Nucleus accumbens (tissue), 56 donors: ENCODE results near the gene PPDPF.
A peak's percentile ranks its signal among the peaks of the same experiment; 100 is the strongest.
"Not testable (repeated sequence)": the region's sequence is repeated elsewhere in the genome, so short reads cannot be mapped to it uniquely, and the experiment has no call there.

Source experiments
- DNase-seq, 56 donors: peaks; one replicate each; lab custom pipeline; 2025; lab: John Stamatoyannopoulos, UW

The PPDPF gene, protein sequence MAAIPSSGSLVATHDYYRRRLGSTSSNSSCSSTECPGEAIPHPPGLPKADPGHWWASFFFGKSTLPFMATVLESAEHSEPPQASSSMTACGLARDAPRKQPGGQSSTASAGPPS

DNA sequence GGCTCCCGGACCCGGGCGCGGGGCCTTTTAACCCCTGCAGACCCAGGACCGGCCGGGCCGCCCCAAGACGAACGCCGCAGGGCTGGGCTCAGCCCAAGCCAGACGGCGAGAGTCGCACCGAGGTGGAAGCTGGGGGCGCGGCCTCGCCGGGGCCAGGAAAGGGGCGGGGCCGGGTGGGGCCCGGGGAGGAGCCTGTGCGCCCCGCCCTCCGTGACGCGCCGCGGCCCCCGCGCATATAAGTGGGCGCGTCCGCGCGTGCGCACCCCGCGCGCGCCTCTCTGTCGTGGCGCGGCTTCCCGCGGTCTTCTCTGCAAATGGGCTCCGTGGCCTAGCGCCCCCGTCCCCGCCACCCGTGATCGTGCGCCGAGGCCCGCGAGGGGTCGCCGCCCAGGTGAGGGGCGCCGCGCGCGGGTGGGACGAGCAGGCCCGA lies at the start of gene PPDPF:
PPDPF (plus strand) TSS at position 262 of the 430 bp plus-strand sequence. CDS start 544 bp downstream, outside the sequence.
- peak in 52 of 56 donors; percentile 25 to 90 (median 74) for DNase-seq

DNA sequence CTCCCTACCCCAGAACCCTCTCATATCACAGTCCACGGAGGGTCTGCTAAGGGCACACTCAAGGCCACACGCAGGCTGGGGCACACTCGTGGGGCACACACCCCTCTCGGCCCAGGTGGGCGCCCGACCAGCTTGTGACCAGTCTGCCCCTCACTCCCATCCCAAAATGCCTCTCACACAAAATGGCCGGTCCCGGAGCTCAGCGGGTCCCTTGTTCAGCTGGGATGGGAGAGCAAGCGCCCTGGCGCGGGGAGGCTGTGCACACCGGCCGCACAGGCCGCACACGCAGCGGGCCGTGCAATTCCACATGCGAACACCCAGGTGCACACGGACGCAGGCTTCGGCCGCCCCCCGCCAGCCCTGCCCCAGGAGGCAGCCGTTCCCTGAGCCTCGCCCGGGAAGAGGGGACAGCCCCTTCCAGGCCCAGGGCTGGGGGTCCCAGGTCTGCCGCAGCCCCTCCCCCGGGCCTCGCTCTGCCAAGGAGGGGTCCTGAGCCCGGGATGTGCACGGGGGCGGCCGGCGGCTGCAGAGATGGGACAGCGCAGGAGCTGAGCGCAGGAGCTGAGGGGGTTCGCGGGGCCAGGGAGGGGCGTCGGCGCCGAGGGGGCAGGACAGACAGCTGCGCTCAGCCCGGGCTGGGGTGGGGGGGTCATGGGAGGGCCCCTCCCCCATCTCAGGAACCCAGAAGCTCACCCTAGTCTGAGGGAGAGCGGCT lies 49.4 kb upstream of the PPDPF start:
- DNase-seq: peak in 3 of 56 donors; percentile 29 to 39 (median 30)

DNA sequence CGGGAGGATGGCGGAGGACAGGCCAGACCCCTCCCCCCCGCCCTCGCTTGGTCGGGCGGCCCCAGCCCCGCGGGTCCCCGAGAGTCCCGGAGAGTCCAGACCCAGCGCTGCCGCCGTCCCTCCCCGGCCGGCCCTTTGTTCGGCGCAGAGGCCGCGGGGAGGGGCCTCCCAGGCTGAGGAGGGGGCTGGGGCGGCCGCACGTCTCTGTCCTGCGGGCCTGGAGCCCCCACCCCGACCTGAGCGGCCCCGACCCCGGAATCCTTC lies 48.9 kb upstream of the PPDPF start:
- DNase-seq: no peak

DNA sequence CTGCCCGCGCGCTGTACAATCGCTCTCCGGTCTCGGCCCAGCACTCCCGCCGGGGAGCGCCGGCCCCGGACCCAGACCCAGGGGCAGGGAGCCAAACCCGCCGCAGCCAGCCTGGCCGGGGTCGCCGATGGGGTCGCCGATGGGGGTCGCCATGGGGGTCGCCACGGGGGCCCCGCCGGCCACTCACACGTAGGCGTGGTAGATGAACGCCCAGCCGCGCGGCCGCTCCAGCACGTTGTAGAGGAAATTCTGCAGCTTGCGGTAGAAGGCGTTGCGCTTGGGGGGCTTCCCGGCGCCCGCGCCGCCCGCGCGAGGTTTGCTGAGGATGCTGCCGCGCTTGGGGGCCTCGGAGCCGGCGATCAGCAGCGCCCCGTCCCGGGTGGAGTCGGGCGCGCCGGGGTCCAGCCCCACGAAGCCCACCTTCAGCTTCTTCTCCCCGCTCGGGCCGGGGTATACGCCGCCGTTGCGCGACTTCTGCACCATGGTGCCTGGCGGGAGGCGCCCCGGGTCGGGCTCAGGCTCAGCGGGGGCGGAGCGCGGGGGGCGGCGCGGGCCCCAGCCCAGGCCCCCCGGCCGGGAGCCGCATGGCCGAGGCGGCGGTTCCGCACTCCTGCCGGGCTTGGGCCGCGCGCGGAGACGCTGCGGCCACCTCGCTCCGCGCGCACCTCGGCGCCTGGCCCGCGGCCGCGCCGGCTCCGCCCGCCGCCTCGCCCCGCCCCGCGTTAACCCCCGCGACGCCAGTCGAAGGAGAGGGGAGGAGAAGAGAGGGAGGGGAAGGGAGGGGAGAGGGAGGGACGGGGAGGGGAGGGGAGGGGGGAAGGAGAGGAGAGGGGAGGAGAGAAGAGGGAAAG lies 48.4 kb upstream of the PPDPF start, which contains the start of gene KCNQ2:
KCNQ2 (minus strand) TSS at position 675 of the 851 bp plus-strand sequence; CDS start at position 483, 192 bp downstream.
- peak in 10 of 56 donors; percentile 11 to 65 (median 29) for DNase-seq

DNA sequence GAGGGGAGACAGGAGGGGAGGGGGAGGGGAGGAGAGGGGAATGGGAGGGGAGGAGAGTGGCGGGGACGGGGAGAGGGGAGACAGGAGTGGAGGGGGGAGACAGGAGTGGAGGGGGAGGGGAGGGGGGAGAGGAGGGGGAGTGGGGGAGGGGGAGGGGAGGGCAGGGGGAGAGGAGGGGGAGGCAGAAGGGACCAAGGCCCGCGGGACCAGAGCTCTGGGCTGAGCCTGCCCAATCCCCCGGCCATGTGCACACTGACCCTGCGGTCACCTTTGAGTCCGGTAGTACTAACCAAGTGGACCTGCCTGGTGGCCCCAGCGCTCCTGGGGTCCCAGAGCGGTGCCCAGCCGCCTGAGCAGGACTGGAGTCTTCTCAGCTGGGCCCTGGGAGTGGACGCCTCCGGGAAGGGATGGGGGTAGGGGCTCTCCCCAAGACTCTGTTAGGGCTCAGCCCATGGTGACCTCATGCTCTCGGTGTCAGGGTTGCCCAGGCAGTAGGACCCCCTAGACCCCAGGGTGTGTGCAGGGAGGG lies 47.6 kb upstream of the PPDPF start:
- DNase-seq: no peak

DNA sequence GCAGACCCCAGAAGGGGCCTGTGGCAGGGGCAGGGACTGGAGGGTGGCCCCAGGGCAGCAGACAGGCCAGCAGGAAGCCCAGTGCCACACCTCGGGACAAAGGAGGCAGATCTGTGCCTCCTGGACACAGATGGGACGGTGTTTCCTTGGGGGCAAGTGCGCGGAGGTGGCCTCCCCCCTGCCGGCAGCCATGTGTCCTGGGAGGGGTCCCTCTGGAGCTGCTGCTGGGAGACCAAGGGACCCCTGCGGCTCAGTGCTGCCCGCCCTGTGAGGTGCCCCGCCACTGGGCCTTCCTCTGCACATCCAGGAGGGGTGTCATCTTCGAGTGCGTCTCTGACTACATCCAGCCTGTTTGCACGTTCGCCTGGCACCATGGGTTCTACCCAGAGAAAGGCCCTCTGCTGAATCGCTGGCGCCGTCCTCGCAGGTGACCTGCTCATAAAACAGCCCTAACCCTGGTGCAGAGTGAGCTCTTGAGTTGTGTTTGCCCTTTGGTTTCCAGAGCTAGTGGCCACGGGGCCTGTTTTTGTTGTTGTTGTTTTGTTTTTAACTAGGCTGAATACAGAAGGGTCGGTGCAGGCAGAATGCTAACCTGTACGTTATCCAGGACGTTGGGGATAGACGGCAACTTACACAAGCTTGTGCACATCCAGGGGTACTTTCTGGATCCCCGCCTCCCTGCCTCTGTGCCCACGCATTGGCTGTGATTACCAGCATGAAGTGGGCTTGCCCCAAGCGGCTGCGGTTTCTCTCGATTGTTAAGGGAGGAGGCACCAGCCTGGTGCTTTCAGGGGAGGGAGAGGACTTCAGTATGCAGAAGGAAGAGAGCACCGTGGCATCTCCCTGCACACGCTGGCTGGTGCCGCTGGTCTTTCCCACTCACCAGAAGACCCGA lies 46.8 kb upstream of the PPDPF start:
- peak in 2 of 56 donors; percentile 30 to 35 for DNase-seq

DNA sequence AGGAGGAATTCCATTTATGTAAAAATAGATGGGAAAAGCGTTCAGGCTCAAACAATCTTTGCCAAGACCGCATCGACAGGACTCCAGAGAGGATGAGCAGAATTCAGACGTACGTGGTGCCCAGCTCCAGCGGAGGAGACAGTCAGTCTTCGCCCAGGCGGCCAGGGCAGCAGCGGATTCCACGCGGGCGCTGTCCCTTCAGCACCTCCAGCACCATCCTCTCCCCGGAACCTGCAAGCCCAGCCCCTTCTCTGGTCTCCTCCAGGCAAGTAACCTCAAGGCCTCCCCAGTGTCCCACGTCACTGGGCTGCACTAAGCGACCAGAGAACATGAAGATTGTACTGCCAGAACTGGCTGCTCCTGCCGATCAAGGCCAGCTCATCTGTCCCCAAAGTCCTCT lies 45.4 kb upstream of the PPDPF start:
- no peak for DNase-seq

DNA sequence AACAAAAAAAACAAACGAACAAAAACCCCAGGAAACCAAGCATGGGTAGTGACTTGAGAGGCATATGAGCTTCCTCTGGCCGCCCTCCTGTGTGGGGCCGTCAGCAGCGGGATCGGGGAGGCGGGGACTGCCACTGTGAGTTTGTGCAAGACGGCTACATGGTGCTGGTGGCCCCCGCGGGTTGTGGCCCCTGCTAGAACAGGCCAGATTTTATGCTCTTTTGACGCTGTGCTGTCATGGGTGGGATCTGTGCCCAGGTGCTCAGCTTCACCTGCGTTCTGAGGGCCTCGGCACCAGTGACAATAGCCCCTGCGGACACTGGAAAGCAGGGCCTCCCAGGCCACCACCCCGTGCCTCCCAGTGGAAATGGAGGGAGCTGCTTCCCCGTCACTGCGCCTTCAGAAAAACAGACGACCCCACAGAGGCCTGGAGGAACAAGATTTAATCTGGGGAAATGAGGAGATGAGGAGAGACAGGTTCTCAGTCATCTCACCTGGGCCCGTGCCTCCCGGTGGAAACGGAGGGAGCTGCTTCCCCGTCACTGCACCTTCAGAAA lies 43.4 kb upstream of the PPDPF start:
- no peak for DNase-seq

DNA sequence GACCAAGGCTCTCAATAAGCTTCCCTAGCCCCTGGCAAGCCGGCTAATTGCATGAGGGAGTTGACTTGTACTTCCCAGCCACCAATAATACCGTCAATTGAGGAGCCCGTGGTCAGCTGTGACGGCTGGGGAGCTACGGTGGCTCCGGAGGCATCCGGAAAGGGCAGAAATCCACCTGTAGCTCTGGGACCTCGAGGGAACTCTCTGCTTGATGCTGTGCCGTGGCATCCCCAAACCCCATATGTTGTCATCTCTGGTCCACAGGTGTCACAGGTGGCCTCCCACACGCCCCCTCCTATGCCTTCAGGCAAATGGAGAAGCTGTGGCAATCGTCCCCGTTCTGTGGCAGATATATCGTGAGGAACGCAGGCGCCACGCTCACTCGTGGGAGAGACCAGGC lies 42.6 kb upstream of the PPDPF start:
- DNase-seq: no peak

DNA sequence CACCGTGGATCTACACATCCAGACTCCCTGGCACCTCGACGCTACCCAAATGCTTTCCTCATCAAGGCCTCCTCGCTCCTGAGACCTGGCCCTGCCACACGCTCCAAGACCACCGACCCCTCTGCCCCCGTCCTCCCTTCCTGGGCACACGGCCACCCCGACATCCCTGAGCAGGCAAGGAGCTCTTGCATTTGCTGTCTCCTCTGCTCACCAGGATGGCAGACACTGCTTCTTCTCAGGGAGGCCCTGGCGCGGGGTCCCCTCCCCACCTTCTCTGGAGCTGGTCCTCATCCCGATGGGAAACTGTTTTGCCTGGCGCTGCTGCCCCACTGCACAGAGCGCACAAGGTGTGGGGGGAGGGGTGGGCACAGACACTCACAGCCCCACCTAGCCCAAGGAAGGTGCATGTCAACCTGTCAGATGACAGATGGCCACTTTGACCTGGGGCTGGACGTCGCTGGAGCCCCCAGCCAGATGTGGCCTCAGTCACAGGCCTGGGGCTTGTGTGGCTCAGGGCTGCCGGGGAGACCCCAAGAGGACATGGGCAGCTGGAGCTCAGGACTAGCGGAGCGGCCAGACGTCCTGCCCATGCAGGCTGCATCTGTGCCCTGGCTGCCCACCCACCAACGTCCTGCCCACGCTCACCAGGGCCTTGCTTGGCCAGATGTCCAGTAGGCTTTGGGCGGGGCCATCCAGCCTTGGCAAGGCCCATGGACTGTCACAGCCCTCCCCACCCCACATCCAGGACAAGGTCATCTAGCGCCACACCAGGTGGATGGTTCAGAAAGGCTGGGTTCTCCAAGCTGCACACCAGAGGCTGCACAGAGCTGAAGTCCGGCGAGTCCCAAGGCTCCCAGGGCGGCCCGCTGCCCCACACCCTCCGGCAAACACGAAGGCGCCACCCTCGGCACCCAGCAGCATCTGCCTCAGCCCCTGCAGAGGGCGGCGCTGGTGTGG lies 41.9 kb upstream of the PPDPF start:
- no peak for DNase-seq

DNA sequence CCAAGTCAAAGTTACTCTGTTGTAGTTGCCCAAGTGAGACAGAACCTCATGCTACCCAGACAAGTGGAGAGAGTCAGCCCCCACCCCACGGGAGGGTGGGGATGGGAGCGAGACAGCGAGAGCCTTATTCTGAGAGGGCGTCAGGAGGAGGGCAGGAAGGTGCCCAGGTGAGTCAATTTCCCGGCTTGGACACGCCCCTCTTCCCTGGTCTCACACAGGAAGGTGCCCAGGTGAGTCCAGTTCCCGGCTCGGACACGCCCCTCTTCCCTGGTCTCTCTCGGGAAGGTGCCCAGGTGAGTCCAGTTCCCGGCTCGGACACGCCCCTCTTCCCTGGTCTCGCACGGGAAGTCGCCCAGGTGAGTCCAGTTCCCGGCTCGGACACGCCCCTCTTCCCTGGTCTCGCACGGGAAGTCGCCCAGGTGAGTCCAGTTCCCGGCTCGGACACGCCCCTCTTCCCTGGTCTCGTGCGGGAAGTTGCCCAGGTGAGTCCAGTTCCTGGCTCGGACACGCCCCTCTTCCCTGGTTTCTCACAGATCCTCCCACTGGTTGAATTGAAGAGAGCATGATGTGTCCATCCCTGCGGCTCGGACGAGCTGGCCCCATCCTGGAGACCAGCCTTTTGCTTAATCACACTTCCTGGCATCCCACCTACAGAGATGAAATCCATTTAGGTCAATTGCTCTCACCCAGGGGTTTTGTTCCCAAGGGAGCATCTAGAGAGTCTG lies 40.7 kb upstream of the PPDPF start:
- not testable (repeated sequence) for DNase-seq

DNA sequence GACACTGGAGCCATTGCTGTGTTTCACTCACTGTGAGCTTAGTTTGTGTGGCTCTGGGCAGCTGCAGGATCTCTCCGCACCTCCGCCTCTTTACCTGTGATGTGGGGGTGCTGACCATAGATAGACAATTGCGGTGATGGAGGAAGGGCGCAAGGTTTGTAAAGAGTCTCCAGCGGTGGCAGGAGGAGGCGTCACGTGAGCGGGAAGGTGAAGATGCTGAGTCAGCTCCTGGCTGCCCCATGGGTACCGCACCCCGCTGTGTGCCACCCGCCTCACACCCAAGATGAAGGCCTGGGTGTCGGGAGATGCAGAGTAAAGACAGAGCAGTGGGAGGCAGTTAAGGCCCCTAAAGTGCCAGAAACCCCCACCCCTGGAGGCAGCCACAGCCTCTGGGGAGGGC lies 39.1 kb upstream of the PPDPF start:
- no peak for DNase-seq

DNA sequence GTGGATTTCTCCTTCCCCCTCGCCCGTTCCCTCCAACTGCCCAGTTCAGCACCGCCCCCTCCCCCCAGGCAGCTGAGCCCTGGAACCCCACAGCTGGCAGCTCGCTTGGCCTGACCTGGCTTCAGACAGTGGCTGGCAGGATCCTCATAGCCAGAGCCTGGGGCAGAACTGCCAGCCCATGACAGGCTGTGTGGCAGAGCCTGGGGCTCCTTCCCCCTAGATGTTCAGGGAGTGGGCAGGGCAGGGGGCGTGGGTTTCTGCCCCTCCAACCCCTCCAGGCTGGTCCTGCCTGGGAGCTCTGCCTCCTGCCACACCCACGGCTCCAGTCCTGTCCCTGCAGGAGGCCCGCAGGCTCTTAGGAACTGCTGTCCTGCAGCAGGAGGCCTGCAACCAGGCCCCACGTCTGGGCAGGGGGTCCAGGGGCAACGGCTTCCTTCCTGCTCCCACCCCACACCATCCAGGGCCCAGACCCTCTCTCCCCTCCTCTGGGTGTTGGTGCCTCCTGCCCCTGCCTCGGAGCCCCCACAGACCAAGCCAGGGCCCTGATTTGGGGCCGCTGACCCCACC lies 38.5 kb upstream of the PPDPF start:
- no peak for DNase-seq

DNA sequence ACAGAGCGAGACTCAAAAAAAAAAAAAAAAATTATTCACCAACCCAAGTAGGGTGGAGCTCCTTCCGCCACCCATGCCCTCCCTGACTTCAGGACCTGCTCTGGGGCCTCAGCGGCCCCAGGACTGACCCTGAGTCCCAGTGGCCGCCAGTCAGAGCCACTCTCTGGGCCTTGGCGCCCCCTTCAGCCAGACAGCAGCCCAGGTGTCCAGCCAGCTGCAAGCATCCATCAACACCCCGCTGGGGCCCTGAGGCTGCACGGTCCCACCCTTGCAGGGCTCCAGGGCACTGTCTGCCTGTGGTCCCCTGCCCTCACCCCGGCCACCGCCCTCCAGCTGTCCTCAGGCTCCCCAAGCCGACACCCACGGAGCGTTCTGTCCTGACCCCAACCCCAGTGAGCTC lies 36.7 kb upstream of the PPDPF start:
- no peak for DNase-seq

DNA sequence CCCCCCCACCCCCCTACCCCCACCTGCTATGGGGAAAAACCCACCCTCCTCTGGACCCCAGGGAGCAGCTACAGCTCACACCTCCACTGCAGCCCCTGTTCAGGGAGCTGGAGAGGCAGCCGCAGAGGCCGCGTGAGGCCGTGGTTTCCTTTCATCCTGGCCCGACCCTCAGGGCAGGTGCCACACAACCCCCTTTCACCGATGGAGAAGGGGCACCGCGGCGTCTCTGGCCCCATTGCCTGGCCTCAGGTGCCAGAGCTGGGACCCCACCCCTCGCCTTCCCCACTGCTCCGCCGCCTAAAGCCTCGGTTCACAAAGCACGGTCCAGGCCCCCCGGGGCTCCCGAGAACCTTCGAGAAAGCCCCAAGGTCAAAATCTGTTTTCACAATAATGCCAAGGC lies 36.3 kb upstream of the PPDPF start:
- no peak for DNase-seq

DNA sequence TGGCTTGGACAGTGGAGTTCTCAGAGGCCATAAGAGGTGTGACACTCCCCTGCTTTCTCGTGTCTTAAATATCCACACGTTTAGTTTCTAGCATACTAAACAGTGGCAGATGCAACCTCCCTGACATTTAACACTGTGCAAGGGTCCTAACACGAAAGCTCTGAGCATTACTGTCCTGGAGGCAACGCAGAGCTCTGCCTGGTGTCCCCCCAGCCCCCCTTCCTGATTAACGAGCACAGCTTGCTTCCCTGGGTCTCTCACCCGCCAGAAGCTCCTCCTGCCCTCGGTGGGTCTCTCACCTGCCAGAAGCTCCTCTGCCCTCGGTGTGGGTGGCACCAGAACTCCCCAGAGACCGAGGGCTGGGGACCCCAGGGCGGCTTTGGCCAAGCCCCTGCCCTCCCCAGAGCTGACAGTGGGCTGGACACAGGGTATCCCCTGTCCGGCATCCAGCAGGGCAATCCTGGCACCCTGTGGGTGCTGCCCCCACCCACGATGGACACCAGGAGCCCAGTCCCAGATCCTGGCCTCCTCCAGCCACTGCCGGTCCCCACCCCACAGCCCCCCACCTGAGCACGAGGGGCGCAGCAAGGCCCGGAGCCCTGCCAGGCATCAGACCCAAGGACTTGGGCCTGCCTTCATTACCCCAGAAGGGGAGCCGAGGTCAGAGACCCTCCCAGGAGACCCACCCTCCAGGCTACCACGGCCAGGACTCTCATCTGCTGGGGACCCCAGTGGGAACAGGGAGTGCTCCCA lies 35.7 kb upstream of the PPDPF start:
- no peak for DNase-seq

DNA sequence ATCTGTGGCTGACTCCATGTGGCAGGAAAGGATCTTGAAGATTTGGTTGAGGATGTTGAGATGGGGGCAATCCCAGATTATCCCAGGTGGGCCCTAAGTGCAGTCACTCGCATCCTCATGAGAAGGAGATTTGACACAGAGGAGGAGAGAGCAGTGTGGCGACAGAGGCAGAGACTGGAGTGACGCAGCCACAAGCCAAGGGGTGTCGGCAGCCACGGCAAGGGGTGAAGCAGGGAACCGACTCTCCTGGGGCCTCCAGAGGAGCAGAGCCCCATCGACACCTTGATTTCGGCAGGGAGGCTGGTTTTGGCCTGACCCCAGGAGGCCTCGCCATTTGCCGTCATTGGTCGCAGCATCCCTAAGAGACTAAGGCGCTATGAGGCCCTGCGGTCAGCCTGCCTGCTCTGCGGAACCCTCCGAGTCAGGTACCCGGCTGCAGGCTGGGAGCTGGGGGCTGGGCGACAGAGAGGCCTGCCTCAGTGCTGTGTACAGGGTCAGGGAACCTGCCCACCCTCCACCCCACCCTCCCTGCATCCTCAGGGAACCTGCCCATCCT lies 34.2 kb upstream of the PPDPF start:
- DNase-seq: no peak
